ENCODE results near the gene SST. TPM values are rescaled to one million over a fixed set of nuclear protein-coding genes. Genes with fewer than 3 reads are reported as not detected.
"Not testable (repeated sequence)": the region's sequence is repeated elsewhere in the genome, so short reads cannot be mapped to it uniquely, and the experiment has no call there.

SST gene
- total RNA-seq, 1 experiment from 2014 or later, result not detected

GRCh38 chr3:187684444-187684843 lies 14.2 kb upstream of the SST start:
- DNase-seq (ENCODE audit: low read depth), result no peak

- not testable (repeated sequence) for DNase-seq (ENCODE audit: low read depth)
Observed at GRCh38 chr3:187681756-187682155, 11.6 kb upstream of the SST start.

GRCh38 chr3:187679638-187680396 lies 9.6 kb upstream of the SST start:
- peak; percentile 78 for DNase-seq (ENCODE audit: low read depth)

- peak; percentile 61 for DNase-seq (ENCODE audit: low read depth)
Observed at GRCh38 chr3:187678726-187679268, 8.6 kb upstream of the SST start.

DNA sequence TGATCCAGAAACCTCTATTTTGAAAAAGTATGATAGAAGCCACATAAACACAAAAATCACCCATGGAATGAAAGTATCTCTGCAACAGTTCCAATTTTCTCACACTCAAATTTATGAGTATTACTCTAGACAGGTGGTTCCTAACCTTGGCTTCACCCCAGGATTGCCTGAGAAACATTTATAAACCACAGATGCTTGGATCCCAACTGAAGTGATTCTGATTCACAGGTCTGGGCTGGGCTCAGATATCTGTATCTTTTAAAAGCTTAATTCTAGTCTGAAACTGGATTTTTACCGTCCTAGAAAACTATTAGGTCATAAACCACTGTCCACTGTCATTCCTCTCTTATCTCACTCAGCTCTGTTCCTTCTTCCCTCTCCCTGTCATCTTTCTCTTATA lies 7.4 kb upstream of the SST start:
- DNase-seq (ENCODE audit: low read depth), result no peak

- no peak for DNase-seq (ENCODE audit: low read depth)
Observed at GRCh38 chr3:187673012-187673411, 2.8 kb upstream of the SST start.

GRCh38 chr3:187667526-187667925 lies 2.7 kb downstream of the SST start:
- no peak for DNase-seq (ENCODE audit: low read depth)

GRCh38 chr3:187665764-187666402 lies 4.3 kb downstream of the SST start:
- DNase-seq (ENCODE audit: low read depth), result no peak

DNA sequence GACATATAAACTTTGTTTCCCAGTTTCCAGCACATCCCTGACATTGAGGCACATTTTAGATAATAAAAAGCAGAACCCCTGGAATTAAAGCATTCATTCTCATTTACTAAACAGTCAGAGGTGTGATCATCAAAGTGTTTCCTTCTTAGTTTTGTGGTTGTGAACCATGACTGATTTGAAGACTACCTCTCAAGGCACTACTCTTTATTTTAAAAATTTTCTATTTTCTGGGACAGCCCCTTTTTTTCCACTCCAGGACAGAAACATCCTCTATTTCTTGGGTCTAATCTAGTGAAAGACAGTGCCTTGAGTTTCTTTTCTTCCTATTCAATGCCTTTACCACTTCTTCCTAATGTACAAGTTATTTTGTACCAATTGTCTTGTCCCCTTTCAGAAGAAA lies 5.2 kb downstream of the SST start:
- DNase-seq (ENCODE audit: low read depth), result no peak

GRCh38 chr3:187662848-187663409 lies 7.3 kb downstream of the SST start:
- no peak for DNase-seq (ENCODE audit: low read depth)

GRCh38 chr3:187661267-187661666 lies 8.9 kb downstream of the SST start:
- DNase-seq (ENCODE audit: low read depth), result no peak

DNA sequence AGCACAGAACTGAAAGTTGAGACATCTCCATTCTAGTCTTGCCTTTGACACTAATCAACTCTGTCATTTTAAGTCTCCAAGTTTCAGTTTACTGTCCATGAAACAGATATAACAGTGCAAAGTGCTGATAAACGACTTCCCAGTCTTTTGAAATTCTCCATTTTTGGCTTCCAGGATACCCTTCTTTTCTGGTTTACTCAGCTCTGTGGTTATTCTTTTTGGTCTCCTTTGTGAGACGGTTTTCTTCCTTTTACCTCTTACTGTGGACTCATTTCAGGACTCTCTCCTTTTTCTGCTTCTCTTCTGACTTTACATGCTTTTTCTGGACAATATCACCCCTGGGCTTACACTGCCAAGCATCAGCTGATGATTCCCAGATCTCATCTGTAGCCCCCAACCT lies 18.9 kb downstream of the SST start:
- no peak for DNase-seq (ENCODE audit: low read depth)

GRCh38 chr3:187648177-187648576 lies 22.0 kb downstream of the SST start:
- no peak for DNase-seq (ENCODE audit: low read depth)

- no peak for DNase-seq (ENCODE audit: low read depth)
Observed at GRCh38 chr3:187646906-187647660, 23.1 kb downstream of the SST start.

DNA sequence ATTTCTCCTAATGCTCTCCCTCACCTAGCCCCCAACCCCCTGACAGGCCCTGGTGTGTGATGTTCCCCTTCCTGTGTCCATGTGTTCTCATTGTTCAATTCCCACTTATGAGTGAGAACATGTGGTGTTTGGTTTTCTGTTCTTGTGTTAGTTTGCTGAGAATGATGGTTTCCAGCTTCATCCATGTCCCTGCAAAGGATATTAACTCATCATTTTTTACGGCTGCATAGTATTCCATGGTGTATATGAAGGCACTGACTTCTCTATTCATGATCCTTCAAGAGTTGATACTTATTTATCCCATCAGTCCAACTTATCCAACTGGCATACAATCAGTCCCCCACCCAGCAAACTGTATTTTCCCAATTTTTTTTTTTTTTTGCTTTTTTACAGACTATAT lies 24.8 kb downstream of the SST start:
- DNase-seq (ENCODE audit: low read depth), result not testable (repeated sequence)

DNA sequence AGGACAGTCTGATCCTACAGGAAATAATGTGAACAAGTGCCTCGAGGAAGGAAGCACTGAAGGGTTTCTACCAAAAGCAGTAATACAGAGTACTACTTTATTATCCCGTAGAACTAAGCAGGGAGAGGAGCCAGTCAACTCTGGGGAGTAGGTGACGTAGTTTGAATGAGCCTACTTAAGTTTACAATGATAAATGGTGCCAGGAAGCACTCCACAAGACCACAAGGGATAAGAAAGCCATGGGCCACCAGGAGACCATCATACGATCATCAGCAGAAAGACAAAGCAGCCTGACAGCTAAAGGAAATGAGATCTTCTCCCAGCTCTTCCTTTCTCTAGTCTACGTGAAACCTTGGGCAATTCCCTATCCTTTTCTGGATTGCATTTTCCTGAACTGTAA lies 27.3 kb downstream of the SST start:
- DNase-seq (ENCODE audit: low read depth), result no peak

GRCh38 chr3:187641320-187642016 lies 28.7 kb downstream of the SST start:
- no peak for DNase-seq (ENCODE audit: low read depth)

GRCh38 chr3:187640569-187641059 lies 29.6 kb downstream of the SST start:
- DNase-seq (ENCODE audit: low read depth), result no peak

GRCh38 chr3:187639927-187640568 lies 30.1 kb downstream of the SST start:
- DNase-seq (ENCODE audit: low read depth), result no peak

GRCh38 chr3:187636528-187636927 lies 33.7 kb downstream of the SST start:
- DNase-seq (ENCODE audit: low read depth), result no peak

DNA sequence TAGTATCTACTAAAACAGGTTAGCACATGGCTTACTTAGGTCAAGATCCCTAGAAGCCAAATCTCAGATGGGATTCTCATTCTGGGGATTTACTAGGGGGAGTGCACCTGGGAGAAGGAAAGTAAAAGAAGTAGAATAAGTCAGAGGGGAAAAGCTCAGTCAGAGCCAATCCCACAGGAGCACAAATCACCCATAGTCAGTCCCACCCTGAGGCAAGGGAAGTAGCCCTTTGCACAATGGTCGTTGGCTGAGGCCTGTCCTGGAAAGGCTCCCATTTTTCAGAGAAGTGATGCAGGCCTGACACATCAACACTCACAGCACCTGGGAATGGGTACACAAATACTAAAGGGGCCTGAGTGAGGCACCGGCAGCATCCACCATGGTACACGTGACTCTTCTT lies 39.8 kb downstream of the SST start:
- no peak for DNase-seq (ENCODE audit: low read depth)

Data from Daoy (cell line).